Esophagus muscularis mucosa (tissue), 4 donors: Measurements from ENCODE around the gene PRDM5. TPM values are rescaled to one million over a fixed set of nuclear protein-coding genes. Genes with fewer than 3 reads are reported as not detected.

Experiments used
- DNase-seq: peaks from one replicate; pipeline ENCODE4 v3.0.0-alpha.2; 2017; ENCODE audit errors: extremely low spot score
- H3K27ac ChIP-seq, 4 donors: fragments of 200-600 bp; sonication (generic); replicated peaks in 1 of 4; 1 replicate in 3 of 4; 2 replicates in 1 of 4; pipeline ENCODE4 v1.5.1; 2016 to 2019; ENCODE audit warnings: mild to moderate bottlenecking in 1 of 4
- H3K27me3 ChIP-seq, 4 donors: fragments of 200-600 bp; sonication (generic); one replicate each; pipeline versions ENCODE4 v1.5.1 to v1.6.0; 2016 to 2019
- H3K36me3 ChIP-seq, 4 donors: fragments of 200-600 bp; sonication (generic); one replicate each; pipeline ENCODE4 v1.5.1; 2016 to 2019
- H3K4me1 ChIP-seq, 4 donors: fragments of 200-600 bp; sonication (generic); one replicate each; pipeline ENCODE4 v1.5.1; 2016 to 2019
- H3K4me3 ChIP-seq, 4 donors: fragments of 200-600 bp; sonication (generic); 1 replicate in 2 of 4; 2 replicates in 2 of 4; pipeline ENCODE4 v1.5.1; 2016 to 2019; ENCODE audit warnings: mild to moderate bottlenecking in 4 of 4, moderate library complexity in 1 of 4
- H3K9me3 ChIP-seq, 4 donors: fragments of 200-600 bp; sonication (generic); 1 replicate in 3 of 4; 2 replicates in 1 of 4; pipeline ENCODE4 v1.5.1; 2016 to 2019
- EP300 ChIP-seq: sonication (generic); formaldehyde crosslinking; IDR thresholded peaks from one replicate; pipeline ENCODE4 v1.6.1; 2017; ENCODE audit warnings: antibody characterized with exemption
- POLR2A ChIP-seq: fragments of 450-650 bp; IDR thresholded peaks from one replicate; pipeline ENCODE4 v1.6.1; 2017; ENCODE audit warnings: antibody characterized with exemption, moderate library complexity, mild to moderate bottlenecking, low read depth
- POLR2AphosphoS5 ChIP-seq, 2 donors: sonication (generic); formaldehyde crosslinking; IDR thresholded peaks; one replicate each; pipeline ENCODE4 v1.6.1; 2017; ENCODE audit warnings: antibody characterized with exemption in 2 of 2
- WGBS: methylation state at CpG from one replicate; pipeline ENCODE4 v1.1.5; 2018; 5-methylcytosine and 5-hydroxymethylcytosine counted together
- intact Hi-C: fragments of 100-400 bp; cut with DNase I; formaldehyde crosslinking; loops from one replicate; pipeline ENCODE4 v1.15.1; 2023
- total RNA-seq, 4 donors: library from RNA; depleted of rRNA; stranded (reverse); fragments of >200 nt; gene quantifications; one replicate each; pipeline versions ENCODE4 v1.1.0 to v1.2.1, GENCODE V29; 2016
- TF ChIP-seq, protein P1 (sequence below), 3 experiments: fragments of 200-600 bp in 2 of 3; fragments of 450-650 bp in 1 of 3; sonication (generic) in 2 of 3; IDR thresholded peaks; one replicate each; pipeline ENCODE4 v1.5.1; 2017 to 2019; ENCODE audit warnings: antibody characterized with exemption in 3 of 3, mild to moderate bottlenecking in 2 of 3, moderate library complexity in 1 of 3

PRDM5 gene
- total RNA-seq, 4 donors from 2014 or later = 10.8 to 17.0 (median 15.4) TPM

DNA sequence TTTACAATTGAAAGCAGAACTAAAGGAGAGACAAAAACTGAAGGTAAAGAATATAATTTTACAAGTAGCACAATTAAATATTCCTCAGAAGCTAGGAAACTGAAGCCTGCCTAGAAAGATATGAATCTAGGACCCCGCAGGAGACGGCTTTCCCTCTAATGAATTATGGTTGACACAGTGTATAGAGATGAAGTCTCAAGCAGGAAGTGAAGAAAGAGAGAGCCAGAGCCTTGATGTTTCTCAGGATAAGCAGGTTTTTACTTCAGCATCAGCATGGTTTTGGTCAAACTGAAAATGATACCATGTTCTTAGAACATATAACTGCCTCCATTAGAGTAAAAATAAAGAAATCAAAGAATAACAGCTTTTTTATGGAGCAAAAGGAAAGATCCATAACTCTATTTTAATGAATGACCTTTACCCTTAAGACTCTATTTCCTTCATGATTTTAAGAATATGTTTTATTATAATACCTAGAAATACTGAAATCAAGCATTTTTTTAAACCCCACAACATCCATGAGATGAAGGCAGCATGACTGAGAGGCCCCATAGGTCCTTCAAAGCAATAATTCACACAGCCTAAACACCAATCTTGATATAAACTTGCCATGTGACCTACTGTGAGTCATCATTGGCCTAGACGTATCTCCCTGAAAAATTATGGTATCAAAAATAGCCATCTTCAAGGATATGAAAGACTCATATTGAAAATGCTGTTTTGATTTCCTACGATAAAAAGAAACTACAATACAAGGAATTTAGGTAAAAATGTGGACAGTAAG, 193.4 kb downstream of the PRDM5 start:
- Histone ChIP-seq H3K4me1 (no peaks in the 10 kb centered on the region), H3K4me3 (no peak overlapping the region), H3K27ac (no peak overlapping the region), H3K9me3 (no peaks in the 10 kb centered on the region), H3K36me3 (peaks cover 0 to 4% (median 0%) of the 10 kb centered on the region in 4 donors), H3K27me3 (no peaks in the 10 kb centered on the region)
- TF ChIP-seq POLR2A = no peak
- TF ChIP-seq, protein P1, sequence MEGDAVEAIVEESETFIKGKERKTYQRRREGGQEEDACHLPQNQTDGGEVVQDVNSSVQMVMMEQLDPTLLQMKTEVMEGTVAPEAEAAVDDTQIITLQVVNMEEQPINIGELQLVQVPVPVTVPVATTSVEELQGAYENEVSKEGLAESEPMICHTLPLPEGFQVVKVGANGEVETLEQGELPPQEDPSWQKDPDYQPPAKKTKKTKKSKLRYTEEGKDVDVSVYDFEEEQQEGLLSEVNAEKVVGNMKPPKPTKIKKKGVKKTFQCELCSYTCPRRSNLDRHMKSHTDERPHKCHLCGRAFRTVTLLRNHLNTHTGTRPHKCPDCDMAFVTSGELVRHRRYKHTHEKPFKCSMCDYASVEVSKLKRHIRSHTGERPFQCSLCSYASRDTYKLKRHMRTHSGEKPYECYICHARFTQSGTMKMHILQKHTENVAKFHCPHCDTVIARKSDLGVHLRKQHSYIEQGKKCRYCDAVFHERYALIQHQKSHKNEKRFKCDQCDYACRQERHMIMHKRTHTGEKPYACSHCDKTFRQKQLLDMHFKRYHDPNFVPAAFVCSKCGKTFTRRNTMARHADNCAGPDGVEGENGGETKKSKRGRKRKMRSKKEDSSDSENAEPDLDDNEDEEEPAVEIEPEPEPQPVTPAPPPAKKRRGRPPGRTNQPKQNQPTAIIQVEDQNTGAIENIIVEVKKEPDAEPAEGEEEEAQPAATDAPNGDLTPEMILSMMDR (IDR thresholded peaks at IDR 0.05) = no peak
- no peak for TF ChIP-seq EP300
- no peak for TF ChIP-seq POLR2AphosphoS5 (IDR thresholded peaks at IDR 0.05)
- WGBS = 81% methylated on average over 4 of the region's 4 CpGs
- intact Hi-C loops = no loop called here
- DNase-seq = no peak

DNA sequence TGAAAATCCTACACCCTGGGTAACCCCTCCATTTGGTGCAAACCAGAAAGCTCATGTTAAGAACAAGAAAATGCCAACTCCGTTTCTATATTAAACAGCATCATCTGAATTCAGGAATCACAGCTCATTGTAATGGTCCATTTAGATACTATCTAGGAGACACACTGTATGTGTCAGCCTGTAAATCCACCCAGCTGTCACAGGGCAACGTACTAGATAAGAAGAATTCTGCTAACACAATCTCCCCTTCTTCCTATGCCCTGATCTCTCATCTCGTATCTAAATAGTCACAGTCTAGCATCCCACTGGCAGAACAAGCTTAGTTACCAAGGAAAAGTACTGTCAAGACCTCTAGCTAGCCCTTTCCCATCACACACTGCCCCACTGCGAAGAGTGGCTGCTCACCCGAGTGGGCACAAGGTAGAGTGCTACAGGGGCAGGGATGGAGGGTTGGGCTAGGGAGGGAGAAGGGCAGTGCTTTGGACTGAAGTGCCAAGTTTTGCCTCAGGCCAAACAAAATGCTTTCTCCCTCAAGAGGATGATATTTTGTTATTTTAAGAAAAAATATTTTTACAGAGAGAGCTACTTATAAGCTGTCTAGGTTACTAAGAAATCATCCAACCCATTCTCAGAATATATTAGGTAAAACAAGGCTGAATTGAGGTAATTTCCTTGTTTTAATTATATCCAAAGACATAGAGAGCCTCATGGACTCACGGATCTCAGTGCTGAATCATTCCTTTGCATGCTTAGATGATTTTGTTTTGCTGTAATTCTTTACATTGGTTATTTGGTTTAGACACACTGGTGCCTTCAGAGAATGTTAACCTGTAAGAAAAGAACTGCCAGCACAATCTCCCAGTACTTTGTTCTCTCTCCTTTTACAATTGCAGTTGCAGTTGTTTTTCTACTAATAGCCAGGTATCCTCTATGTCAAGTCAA, 196.6 kb downstream of the PRDM5 start:
- H3K27me3 ChIP-seq = no peaks in the 10 kb centered on the region
- H3K27ac ChIP-seq = no peak overlapping the region
- intact Hi-C loops = no loop called here
- no peak for DNase-seq
- TF ChIP-seq EP300 (no peak), POLR2AphosphoS5 (IDR thresholded peaks at IDR 0.05) (no peak), POLR2A (no peak)
- TF ChIP-seq, protein P1 (IDR thresholded peaks at IDR 0.05) = no peak
- H3K9me3 ChIP-seq = no peaks in the 10 kb centered on the region
- no peak overlapping the region for H3K4me3 ChIP-seq
- peaks cover 0 to 2% (median 0%) of the 10 kb centered on the region in 4 donors for H3K4me1 ChIP-seq
- 88% methylated on average over 6 of the region's 6 CpGs for WGBS
- no peaks in the 10 kb centered on the region for H3K36me3 ChIP-seq

DNA sequence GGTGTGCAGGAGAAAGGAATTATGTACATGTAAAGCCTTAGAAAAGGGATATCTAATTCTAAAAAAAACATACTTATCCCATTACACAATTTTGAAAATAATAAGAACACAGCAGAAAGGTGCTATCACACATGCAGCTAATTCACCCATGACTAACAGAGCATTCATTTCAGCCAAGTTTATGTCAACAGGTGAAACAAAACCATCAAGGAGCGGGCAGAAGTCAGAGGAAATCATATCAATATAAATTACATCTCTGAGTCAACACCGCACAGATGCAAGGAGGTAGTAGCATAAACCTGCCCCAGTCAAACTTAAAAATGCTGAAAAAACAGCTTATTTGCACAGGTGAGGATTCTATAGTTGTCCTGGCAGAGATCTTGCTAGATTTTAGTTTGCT, 197.9 kb downstream of the PRDM5 start:
- WGBS = 76% methylated on average over 2 of the region's 2 CpGs
- TF ChIP-seq POLR2AphosphoS5 (IDR thresholded peaks at IDR 0.05) (no peak), POLR2A (no peak), EP300 (no peak)
- TF ChIP-seq, protein P1 (IDR thresholded peaks at IDR 0.05) = no peak

DNA sequence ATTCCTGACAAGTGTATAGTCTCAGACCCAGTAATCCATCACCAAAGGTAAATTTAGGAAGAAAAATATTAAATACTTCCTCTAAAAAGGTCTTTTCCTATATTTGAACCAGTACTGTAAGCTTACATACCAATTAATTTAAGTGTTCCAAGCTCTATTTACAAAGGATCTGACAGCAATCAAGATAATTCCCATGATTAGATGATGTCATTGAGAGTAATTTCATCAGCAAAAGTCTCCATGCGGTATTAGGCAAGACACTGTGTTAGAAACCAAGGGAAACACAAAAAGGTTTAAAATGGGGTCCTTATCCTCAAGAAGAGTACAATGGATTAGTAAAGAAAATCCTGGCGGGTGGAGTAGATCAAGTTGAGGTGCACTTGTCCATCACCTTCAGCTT, 198.5 kb downstream of the PRDM5 start:
- intact Hi-C loops = loop anchor here (5.0 kb wide), 1 partner anchor 373 kb away; no protein-coding TSS in a partner anchor
- H3K9me3 ChIP-seq = no peaks in the 10 kb centered on the region
- 96% methylated on average over 2 of the region's 2 CpGs for WGBS
- TF ChIP-seq POLR2A (no peak), POLR2AphosphoS5 (IDR thresholded peaks at IDR 0.05) (no peak), EP300 (no peak)
- TF ChIP-seq, protein P1 (IDR thresholded peaks at IDR 0.05) = no peak
- no peak overlapping the region for H3K27ac ChIP-seq
- peaks cover 0 to 4% (median 0%) of the 10 kb centered on the region in 4 donors for H3K4me1 ChIP-seq
- H3K4me3 ChIP-seq = no peak overlapping the region
- no peak for DNase-seq
- H3K36me3 ChIP-seq = no peaks in the 10 kb centered on the region
- H3K27me3 ChIP-seq = no peaks in the 10 kb centered on the region

More for the DNA sequence above, 197.9 kb downstream of the PRDM5 start:
- Histone ChIP-seq H3K27me3 (no peaks in the 10 kb centered on the region), H3K27ac (no peak overlapping the region), H3K4me3 (no peak overlapping the region), H3K36me3 (no peaks in the 10 kb centered on the region), H3K9me3 (no peaks in the 10 kb centered on the region), H3K4me1 (peaks cover 0 to 4% (median 0%) of the 10 kb centered on the region in 4 donors)
- intact Hi-C loops = loop anchor here (5.0 kb wide), 1 partner anchor 373 kb away; no protein-coding TSS in a partner anchor
- no peak for DNase-seq
